OCI-LY7 (cell line): Measurements from ENCODE around the gene S1PR4. TPM values are rescaled to one million over a fixed set of nuclear protein-coding genes. Genes with fewer than 3 reads are reported as not detected.

Source experiments
- BruUV-seq: library from RNA; stranded (reverse); fragments of 400-500 nt; replicated peaks from 2 replicates; lab custom pipeline; 2021; lab: Mats Ljungman, UMichigan
- CTCF ChIA-PET: fragments of 300-600 bp; sonication (Branson Sonifier 250); formaldehyde crosslinking; loops from one replicate; lab custom pipeline; 2022; ENCODE audit warnings: antibody characterized with exemption; ENCODE audit not compliant: unreplicated experiment; lab: Charles Lee
- POLR2A ChIA-PET: fragments of 300-600 bp; sonication (Branson Sonifier 250); formaldehyde crosslinking; loops from one replicate; lab custom pipeline; 2022; ENCODE audit warnings: antibody characterized with exemption; lab: Charles Lee
- DNase-seq: peaks from one replicate; pipeline ENCODE4 v3.0.0-alpha.2; 2015; ENCODE audit warnings: low spot score
- H2AFZ ChIP-seq: fragments of 200-600 bp; sonication (generic), shearing (Covaris generic); 2 replicates; pipeline ENCODE4 v1.6.1; 2014; ENCODE audit warnings: mild to moderate bottlenecking, antibody characterized with exemption, low read length, moderate library complexity
- H3K27ac ChIP-seq: fragments of 200-600 bp; sonication (generic); 2 replicates; pipeline ENCODE4 v1.5.1; 2014; ENCODE audit warnings: mixed run types, low read depth, mild to moderate bottlenecking, moderate library complexity, low read length, inconsistent platforms; ENCODE audit not compliant: poor library complexity, severe bottlenecking
- H3K36me3 ChIP-seq: fragments of 200-600 bp; sonication (generic); 2 replicates; pipeline ENCODE4 v1.6.1; 2014; ENCODE audit warnings: mild to moderate bottlenecking, antibody characterized with exemption, low read length, moderate library complexity, mixed read lengths; ENCODE audit not compliant: insufficient read depth
- H3K4me1 ChIP-seq: fragments of 200-600 bp; sonication (generic); 2 replicates; pipeline ENCODE4 v1.5.1; 2014; ENCODE audit warnings: mild to moderate bottlenecking, low read length; ENCODE audit not compliant: insufficient read depth, poor library complexity, severe bottlenecking
- H3K4me2 ChIP-seq: fragments of 200-600 bp; sonication (generic); 2 replicates; pipeline ENCODE4 v1.6.1; 2014; ENCODE audit warnings: mild to moderate bottlenecking, low read length
- H3K4me3 ChIP-seq: fragments of 200-600 bp; sonication (generic); 2 replicates; pipeline ENCODE4 v1.5.1; 2014; ENCODE audit warnings: mild to moderate bottlenecking, low read depth, low read length; ENCODE audit not compliant: poor library complexity, severe bottlenecking
- H3K79me2 ChIP-seq: fragments of 200-600 bp; sonication (generic); 2 replicates; pipeline ENCODE4 v1.6.1; 2016; ENCODE audit warnings: low read depth, mild to moderate bottlenecking, low read length, moderate library complexity, mixed read lengths; ENCODE audit not compliant: insufficient read depth
- H3K9me2 ChIP-seq: fragments of 200-600 bp; sonication (generic); 2 replicates; pipeline ENCODE4 v1.6.1; 2016; ENCODE audit warnings: mild to moderate bottlenecking, low read length, mixed read lengths; ENCODE audit not compliant: insufficient read depth
- H3K9me3 ChIP-seq: fragments of 200-600 bp; sonication (generic); 2 replicates; pipeline ENCODE4 v1.6.1; 2014; ENCODE audit warnings: mild to moderate bottlenecking, mixed run types, low read length, mixed read lengths
- H4K20me1 ChIP-seq: fragments of 200-600 bp; sonication (generic); 2 replicates; pipeline ENCODE4 v1.6.1; 2014; ENCODE audit warnings: mild to moderate bottlenecking, antibody characterized with exemption, low read length, moderate library complexity, mixed read lengths; ENCODE audit not compliant: insufficient read depth
- EZH2phosphoT487 ChIP-seq: fragments of 200-600 bp; sonication (generic); IDR thresholded peaks from 2 replicates; pipeline ENCODE4 v1.6.1; 2018; ENCODE audit warnings: low read depth, borderline replicate concordance, mild to moderate bottlenecking, mixed run types, antibody characterized with exemption, low read length, moderate library complexity, mixed read lengths
- intact Hi-C: fragments of 100-400 bp; cut with micrococcal nuclease; formaldehyde crosslinking; loops from one replicate; pipeline ENCODE4 v1.10.0; 2022; ENCODE audit not compliant: unreplicated experiment
- total RNA-seq, 2 experiments: library from RNA; depleted of rRNA in 1 of 2; stranded (reverse); fragments of >200 nt in 1 of 2; shearing (Covaris generic) in 1 of 2; gene quantifications; 2 replicates each; pipeline ENCODE4 v1.2.3, GENCODE V29; 2014 to 2022
- TF ChIP-seq, protein P1 (sequence below): fragments of 200-600 bp; sonication (generic); conservative IDR thresholded peaks from 2 replicates; pipeline ENCODE4 v1.5.1; 2014; ENCODE audit warnings: mild to moderate bottlenecking, antibody characterized with exemption, low read length, moderate library complexity, mixed read lengths

S1PR4 gene
- total RNA-seq, 2 experiments from 2014 or later: 25.8 to 34.1 TPM

DNA sequence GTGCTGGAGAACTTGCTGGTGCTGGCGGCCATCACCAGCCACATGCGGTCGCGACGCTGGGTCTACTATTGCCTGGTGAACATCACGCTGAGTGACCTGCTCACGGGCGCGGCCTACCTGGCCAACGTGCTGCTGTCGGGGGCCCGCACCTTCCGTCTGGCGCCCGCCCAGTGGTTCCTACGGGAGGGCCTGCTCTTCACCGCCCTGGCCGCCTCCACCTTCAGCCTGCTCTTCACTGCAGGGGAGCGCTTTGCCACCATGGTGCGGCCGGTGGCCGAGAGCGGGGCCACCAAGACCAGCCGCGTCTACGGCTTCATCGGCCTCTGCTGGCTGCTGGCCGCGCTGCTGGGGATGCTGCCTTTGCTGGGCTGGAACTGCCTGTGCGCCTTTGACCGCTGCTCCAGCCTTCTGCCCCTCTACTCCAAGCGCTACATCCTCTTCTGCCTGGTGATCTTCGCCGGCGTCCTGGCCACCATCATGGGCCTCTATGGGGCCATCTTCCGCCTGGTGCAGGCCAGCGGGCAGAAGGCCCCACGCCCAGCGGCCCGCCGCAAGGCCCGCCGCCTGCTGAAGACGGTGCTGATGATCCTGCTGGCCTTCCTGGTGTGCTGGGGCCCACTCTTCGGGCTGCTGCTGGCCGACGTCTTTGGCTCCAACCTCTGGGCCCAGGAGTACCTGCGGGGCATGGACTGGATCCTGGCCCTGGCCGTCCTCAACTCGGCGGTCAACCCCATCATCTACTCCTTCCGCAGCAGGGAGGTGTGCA is 587 bp downstream of the S1PR4 start:
- no peak for TF ChIP-seq EZH2phosphoT487
- TF ChIP-seq, protein P1, sequence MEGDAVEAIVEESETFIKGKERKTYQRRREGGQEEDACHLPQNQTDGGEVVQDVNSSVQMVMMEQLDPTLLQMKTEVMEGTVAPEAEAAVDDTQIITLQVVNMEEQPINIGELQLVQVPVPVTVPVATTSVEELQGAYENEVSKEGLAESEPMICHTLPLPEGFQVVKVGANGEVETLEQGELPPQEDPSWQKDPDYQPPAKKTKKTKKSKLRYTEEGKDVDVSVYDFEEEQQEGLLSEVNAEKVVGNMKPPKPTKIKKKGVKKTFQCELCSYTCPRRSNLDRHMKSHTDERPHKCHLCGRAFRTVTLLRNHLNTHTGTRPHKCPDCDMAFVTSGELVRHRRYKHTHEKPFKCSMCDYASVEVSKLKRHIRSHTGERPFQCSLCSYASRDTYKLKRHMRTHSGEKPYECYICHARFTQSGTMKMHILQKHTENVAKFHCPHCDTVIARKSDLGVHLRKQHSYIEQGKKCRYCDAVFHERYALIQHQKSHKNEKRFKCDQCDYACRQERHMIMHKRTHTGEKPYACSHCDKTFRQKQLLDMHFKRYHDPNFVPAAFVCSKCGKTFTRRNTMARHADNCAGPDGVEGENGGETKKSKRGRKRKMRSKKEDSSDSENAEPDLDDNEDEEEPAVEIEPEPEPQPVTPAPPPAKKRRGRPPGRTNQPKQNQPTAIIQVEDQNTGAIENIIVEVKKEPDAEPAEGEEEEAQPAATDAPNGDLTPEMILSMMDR: no peak; the same call in 1 of the 2 replicates
- peak overlapping the region; percentile 97 for H3K27ac ChIP-seq
- ChIA-PET CTCF (interaction anchor here (0.5 kb wide), 1 partner anchor 84 kb away, joined by 13 read pairs; no protein-coding TSS in a partner anchor), POLR2A (interaction anchor here (0.9 kb wide), 1 partner anchor 583 kb away, joined by 3 read pairs; the partner anchor contains the start of gene MRPL54)
- peak overlapping the region; percentile 94 for H3K4me2 ChIP-seq
- H3K9me3 ChIP-seq: no peaks in the 10 kb centered on the region
- BruUV-seq: TSS peak; percentile 68
- no peaks in the 10 kb centered on the region for H4K20me1 ChIP-seq
- peak overlapping the region; percentile 68 for H2AFZ ChIP-seq
- peak overlapping the region; percentile 71 for H3K4me3 ChIP-seq
- no peaks in the 10 kb centered on the region for H3K9me2 ChIP-seq
- H3K36me3 ChIP-seq: no peaks in the 10 kb centered on the region
- DNase-seq: peak; percentile 33
- H3K79me2 ChIP-seq: no peaks in the 10 kb centered on the region
- peaks cover 63% of the 10 kb centered on the region for H3K4me1 ChIP-seq
- intact Hi-C loops: no loop called here

DNA sequence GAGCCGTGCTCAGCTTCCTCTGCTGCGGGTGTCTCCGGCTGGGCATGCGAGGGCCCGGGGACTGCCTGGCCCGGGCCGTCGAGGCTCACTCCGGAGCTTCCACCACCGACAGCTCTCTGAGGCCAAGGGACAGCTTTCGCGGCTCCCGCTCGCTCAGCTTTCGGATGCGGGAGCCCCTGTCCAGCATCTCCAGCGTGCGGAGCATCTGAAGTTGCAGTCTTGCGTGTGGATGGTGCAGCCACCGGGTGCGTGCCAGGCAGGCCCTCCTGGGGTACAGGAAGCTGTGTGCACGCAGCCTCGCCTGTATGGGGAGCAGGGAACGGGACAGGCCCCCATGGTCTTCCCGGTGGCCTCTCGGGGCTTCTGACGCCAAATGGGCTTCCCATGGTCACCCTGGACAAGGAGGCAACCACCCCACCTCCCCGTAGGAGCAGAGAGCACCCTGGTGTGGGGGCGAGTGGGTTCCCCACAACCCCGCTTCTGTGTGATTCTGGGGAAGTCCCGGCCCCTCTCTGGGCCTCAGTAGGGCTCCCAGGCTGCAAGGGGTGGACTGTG is 1.2 kb downstream of the S1PR4 start:
- peak overlapping the region; percentile 39; the same call in 1 of the 2 replicates for H2AFZ ChIP-seq
- H3K9me3 ChIP-seq: no peaks in the 10 kb centered on the region
- peaks cover 65% of the 10 kb centered on the region for H3K4me1 ChIP-seq
- no TSS peak for BruUV-seq
- no peaks in the 10 kb centered on the region for H3K9me2 ChIP-seq
- H4K20me1 ChIP-seq: no peaks in the 10 kb centered on the region
- ChIA-PET POLR2A (interaction anchor here (0.9 kb wide), 1 partner anchor 583 kb away, joined by 3 read pairs; the partner anchor contains the start of gene MRPL54), CTCF (interaction anchor here (0.5 to 0.6 kb wide), 2 partner anchors 84 to 229 kb away, joined by 3 to 13 read pairs; no protein-coding TSS in a partner anchor)
- H3K36me3 ChIP-seq: no peaks in the 10 kb centered on the region
- H3K4me2 ChIP-seq: peak overlapping the region; percentile 94
- no peaks in the 10 kb centered on the region for H3K79me2 ChIP-seq
- DNase-seq: peak; percentile 34
- H3K4me3 ChIP-seq: peak overlapping the region; percentile 71
- no peak for TF ChIP-seq EZH2phosphoT487
- TF ChIP-seq, protein P1: no peak
- peak overlapping the region; percentile 97 for H3K27ac ChIP-seq
- intact Hi-C loops: no loop called here
